Stomach (tissue), 9 donors: Measurements from ENCODE around the gene RPS6KA1. TPM values are rescaled to one million over a fixed set of nuclear protein-coding genes. Genes with fewer than 3 reads are reported as not detected.
A peak's percentile ranks its signal among the peaks of the same experiment; 100 is the strongest.
"Not testable (repeated sequence)": the region's sequence is repeated elsewhere in the genome, so short reads cannot be mapped to it uniquely, and the experiment has no call there.

Experiments used
- DNase-seq, 2 donors: peaks; one replicate each; pipeline versions ENCODE4 v3.0.0 to v3.0.0-alpha.2; 2013 to 2019
- H3K27ac ChIP-seq, 5 donors: fragments of 200-600 bp in 4 of 5; sonication (generic) in 4 of 5; one replicate each; pipeline ENCODE4 v1.5.1; 2013 to 2019; ENCODE audit warnings: mild to moderate bottlenecking in 1 of 5, moderate library complexity in 1 of 5
- H3K27me3 ChIP-seq, 3 donors: fragments of 200-600 bp; sonication (generic); one replicate each; pipeline ENCODE4 v1.5.1; 2017 to 2019; ENCODE audit warnings: mixed run types in 1 of 3
- H3K36me3 ChIP-seq, 4 donors: fragments of 200-600 bp; sonication (generic); 1 replicate in 3 of 4; 2 replicates in 1 of 4; pipeline ENCODE4 v1.5.1; 2016 to 2019
- H3K4me1 ChIP-seq, 4 donors: fragments of 200-600 bp; sonication (generic); one replicate each; pipeline ENCODE4 v1.5.1; 2016 to 2019
- H3K4me3 ChIP-seq, 4 donors: fragments of 200-600 bp; sonication (generic) in 3 of 4; one replicate each; pipeline ENCODE4 v1.5.1; 2016 to 2019; ENCODE audit warnings: mild to moderate bottlenecking in 1 of 4
- H3K9me3 ChIP-seq, 4 donors: fragments of 200-600 bp; sonication (generic); one replicate each; pipeline ENCODE4 v1.5.1; 2016 to 2019
- EP300 ChIP-seq: sonication (generic); formaldehyde crosslinking; IDR thresholded peaks from one replicate; pipeline ENCODE4 v1.6.1; 2017; ENCODE audit warnings: antibody characterized with exemption
- POLR2A ChIP-seq, 4 donors: fragments of 450-650 bp; IDR thresholded peaks; one replicate each; pipeline ENCODE4 v1.6.1; 2016; ENCODE audit warnings: antibody characterized with exemption in 4 of 4, control low read depth in 2 of 4, mild to moderate bottlenecking in 1 of 4, moderate library complexity in 1 of 4
- POLR2AphosphoS5 ChIP-seq, 3 donors: sonication (generic); formaldehyde crosslinking; IDR thresholded peaks; one replicate each; pipeline ENCODE4 v1.6.1; 2016; ENCODE audit warnings: antibody characterized with exemption in 3 of 3
- WGBS, 5 donors: extraction: QIAGEN DNeasy Blood & Tissue Kit in 3 of 5; methylation state at CpG; one replicate each; pipeline versions ENCODE4 v1.1.5 to v1.1.7; 2013 to 2018; 5-methylcytosine and 5-hydroxymethylcytosine counted together
- intact Hi-C: fragments of 100-400 bp; cut with DNase I; formaldehyde crosslinking; loops from one replicate; pipeline ENCODE4 v1.15.1; 2023; ENCODE audit warnings: low total_unique reads
- polyA plus RNA-seq, 3 donors: library from polyadenylated mRNA; stranded (reverse); fragments of 200-250 nt; gene quantifications; one replicate each; pipeline ENCODE4 v1.2.3, GENCODE V29; 2013
- total RNA-seq, 5 donors: library from RNA; depleted of rRNA; stranded (reverse); fragments of >200 nt; gene quantifications; one replicate each; pipeline versions ENCODE4 v1.1.0 to v1.2.3, GENCODE V29; 2014 to 2016
- TF ChIP-seq, protein P1 (sequence below), 7 experiments: fragments of 450-650 bp in 4 of 7; fragments of 200-600 bp in 3 of 7; sonication (generic) in 3 of 7; IDR thresholded peaks; one replicate each; pipeline ENCODE4 v1.5.1; 2016 to 2019; ENCODE audit warnings: antibody characterized with exemption in 7 of 7, control low read depth in 2 of 7, mild to moderate bottlenecking in 1 of 7
- donor health status: healthy with polysubstance abuse.
- donor health status: Bipolar disorder and iron deficiency.
- donor health status: healthy.

RPS6KA1 gene
- total and polyA plus RNA-seq, 8 donors, result 15.2 to 769 (median 34.9) TPM

DNA sequence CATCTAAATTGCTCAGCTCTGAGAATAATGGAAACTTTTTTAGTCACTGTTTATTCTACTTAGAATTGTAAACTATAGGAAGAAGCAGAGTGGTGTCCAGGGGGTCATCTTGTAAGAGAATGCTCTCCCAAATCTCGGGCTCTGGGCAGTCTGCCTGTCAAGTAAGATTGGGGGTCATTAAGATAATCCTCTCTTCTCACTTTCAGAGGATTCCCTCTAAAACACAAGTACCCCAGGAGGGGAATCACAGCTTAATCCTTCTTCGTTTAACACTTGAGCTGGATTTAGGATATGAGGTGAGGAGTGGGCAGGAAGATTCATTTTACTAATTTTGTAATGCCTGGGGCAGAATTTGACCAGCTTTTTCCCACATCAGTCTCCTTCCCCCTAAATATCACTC lies 81.2 kb downstream of the RPS6KA1 start:
- H3K9me3 ChIP-seq, result no peaks in the 10 kb centered on the region
- intact Hi-C loops, result no loop called here
- no peaks in the 10 kb centered on the region for H3K36me3 ChIP-seq
- WGBS, 5 donors, result 35 to 63% (median 51%) methylated on average over 2 of the region's 2 CpGs
- no peak for TF ChIP-seq EP300
- TF ChIP-seq POLR2A (IDR thresholded peaks at IDR 0.05), result no peak
- no peak for TF ChIP-seq POLR2AphosphoS5 (IDR thresholded peaks at IDR 0.05)
- TF ChIP-seq, protein P1, sequence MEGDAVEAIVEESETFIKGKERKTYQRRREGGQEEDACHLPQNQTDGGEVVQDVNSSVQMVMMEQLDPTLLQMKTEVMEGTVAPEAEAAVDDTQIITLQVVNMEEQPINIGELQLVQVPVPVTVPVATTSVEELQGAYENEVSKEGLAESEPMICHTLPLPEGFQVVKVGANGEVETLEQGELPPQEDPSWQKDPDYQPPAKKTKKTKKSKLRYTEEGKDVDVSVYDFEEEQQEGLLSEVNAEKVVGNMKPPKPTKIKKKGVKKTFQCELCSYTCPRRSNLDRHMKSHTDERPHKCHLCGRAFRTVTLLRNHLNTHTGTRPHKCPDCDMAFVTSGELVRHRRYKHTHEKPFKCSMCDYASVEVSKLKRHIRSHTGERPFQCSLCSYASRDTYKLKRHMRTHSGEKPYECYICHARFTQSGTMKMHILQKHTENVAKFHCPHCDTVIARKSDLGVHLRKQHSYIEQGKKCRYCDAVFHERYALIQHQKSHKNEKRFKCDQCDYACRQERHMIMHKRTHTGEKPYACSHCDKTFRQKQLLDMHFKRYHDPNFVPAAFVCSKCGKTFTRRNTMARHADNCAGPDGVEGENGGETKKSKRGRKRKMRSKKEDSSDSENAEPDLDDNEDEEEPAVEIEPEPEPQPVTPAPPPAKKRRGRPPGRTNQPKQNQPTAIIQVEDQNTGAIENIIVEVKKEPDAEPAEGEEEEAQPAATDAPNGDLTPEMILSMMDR (IDR thresholded peaks at IDR 0.05), result no peak
- no peaks in the 10 kb centered on the region for H3K27me3 ChIP-seq
- H3K4me3 ChIP-seq, result no peak overlapping the region
- H3K27ac ChIP-seq, result no peak overlapping the region
- H3K4me1 ChIP-seq, result no peaks in the 10 kb centered on the region
- DNase-seq, result no peak

DNA sequence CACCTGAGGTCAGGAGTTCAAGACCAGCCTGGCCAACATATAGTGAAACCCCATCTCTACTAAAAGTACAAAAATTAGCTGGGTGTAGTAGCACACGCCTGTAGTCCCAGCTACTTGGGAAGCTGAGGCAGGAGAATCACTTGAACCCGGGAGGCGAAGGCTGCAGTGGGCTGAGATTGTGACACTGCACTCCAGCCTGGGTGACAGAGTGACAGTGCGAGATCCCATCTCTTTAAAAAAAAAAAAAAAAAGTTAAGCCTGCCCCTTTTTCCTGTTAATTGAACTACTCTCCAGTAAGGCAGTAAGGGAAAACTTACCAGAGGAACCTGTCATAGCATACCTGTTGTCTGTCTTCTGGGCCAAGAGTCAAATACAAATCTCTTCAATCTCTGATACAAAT lies 83.1 kb downstream of the RPS6KA1 start:
- H3K9me3 ChIP-seq, DNase-seq, H3K4me3 ChIP-seq, H3K27ac ChIP-seq, H3K27me3 ChIP-seq, intact Hi-C loops, H3K36me3 ChIP-seq, H3K4me1 ChIP-seq: not testable (repeated sequence)
- 80 to 96% (median 92%) methylated on average over 4 of the region's 4 CpGs for WGBS, 5 donors

DNA sequence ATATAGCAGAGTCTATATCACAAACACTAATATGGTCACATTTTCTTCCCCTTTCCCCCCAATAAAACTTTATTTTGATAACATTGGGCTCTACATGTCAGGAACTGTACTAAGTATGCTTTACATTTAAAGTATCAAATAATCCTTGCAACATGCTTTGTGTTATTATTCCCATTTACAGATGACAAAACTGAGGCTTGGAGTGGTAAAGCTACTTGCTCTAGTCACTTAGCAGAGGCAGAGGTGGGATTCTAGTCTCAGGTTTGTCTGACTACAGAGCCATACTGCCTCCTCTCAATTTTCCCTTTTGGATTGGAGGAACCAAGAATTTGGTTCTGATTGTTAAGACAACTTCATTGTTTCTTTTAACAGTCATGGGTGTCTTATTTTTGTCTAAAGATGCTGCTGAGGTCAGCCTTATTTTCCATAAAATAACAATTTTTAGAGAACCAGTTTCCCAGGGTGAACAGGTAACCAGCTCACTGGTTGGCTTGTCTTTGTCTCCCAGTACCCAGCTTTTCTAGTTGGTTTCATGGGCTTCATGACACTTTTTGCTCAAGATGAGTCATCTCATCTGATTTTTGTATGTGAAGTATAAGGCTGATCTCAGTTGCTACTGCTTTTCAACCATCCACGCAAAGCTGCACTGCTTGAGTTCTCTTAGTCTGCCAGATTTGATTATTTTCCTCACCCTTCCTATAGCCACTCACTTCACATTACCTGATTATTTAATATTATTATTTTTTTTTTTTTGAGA lies 85.3 kb downstream of the RPS6KA1 start:
- H3K9me3 ChIP-seq, result no peaks in the 10 kb centered on the region
- 91 to 100% (median 100%) methylated on average over 1 of the region's 1 CpG for WGBS, 5 donors
- intact Hi-C loops, result no loop called here
- no peak overlapping the region for H3K4me3 ChIP-seq
- no peaks in the 10 kb centered on the region for H3K36me3 ChIP-seq
- no peak for DNase-seq
- H3K27ac ChIP-seq, result no peak overlapping the region
- no peak for TF ChIP-seq EP300
- TF ChIP-seq, protein P1 (IDR thresholded peaks at IDR 0.05), result no peak
- no peak for TF ChIP-seq POLR2A (IDR thresholded peaks at IDR 0.05)
- no peak for TF ChIP-seq POLR2AphosphoS5 (IDR thresholded peaks at IDR 0.05)
- H3K4me1 ChIP-seq, result peaks cover 9 to 17% (median 15%) of the 10 kb centered on the region in 4 donors
- H3K27me3 ChIP-seq, result no peaks in the 10 kb centered on the region

DNA sequence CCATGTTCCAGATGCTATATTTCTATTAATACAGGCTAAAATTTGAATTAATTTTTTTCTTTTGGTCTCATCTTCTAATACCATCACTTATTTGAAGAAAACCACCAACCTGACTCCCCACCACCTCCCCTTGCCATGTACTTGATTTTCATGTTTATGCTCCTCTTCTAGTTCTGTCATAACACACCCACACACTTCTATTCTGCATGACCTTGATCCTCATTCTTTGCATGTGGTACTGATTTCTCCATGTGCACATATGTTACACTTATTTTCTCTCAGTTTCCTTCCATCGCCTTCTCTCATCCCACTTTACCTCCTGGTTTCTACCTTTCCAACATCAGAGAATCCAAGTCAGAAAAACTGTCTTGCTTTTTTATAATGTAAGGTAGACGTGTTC lies 87.3 kb downstream of the RPS6KA1 start:
- H3K9me3 ChIP-seq, result no peaks in the 10 kb centered on the region
- TF ChIP-seq EP300 (no peak), POLR2AphosphoS5 (IDR thresholded peaks at IDR 0.05) (no peak), POLR2A (IDR thresholded peaks at IDR 0.05) (no peak)
- TF ChIP-seq, protein P1 (IDR thresholded peaks at IDR 0.05), result no peak
- DNase-seq, result no peak
- no peaks in the 10 kb centered on the region for H3K36me3 ChIP-seq
- no peak overlapping the region for H3K27ac ChIP-seq
- H3K4me1 ChIP-seq, result peaks cover 11 to 19% (median 16%) of the 10 kb centered on the region in 4 donors
- H3K27me3 ChIP-seq, result no peaks in the 10 kb centered on the region
- WGBS, 5 donors, result 87 to 97% (median 90%) methylated on average over 2 of the region's 2 CpGs
- no peak overlapping the region for H3K4me3 ChIP-seq
- intact Hi-C loops, result no loop called here

DNA sequence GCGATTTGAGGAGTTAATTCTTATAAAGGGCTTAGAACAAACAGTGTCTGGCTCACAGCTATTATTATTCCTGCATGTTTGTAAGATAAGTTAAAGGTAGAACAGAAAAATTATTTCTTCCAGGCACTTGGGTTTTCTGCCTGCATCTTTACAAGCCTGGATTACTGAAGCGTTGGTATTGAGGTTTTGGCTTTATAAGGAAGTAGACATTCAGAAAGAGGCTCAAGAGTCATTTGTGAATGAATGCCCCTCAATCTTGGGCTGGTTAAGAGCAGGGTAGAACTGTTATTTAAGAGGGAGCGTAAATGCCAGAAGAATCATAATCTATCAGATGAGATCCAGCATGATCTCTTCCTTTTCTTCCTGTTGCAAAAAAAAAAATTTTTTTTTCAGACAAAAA lies 89.0 kb downstream of the RPS6KA1 start:
- TF ChIP-seq, protein P1 (IDR thresholded peaks at IDR 0.05), result no peak
- TF ChIP-seq POLR2AphosphoS5 (IDR thresholded peaks at IDR 0.05) (no peak), EP300 (no peak), POLR2A (IDR thresholded peaks at IDR 0.05) (no peak)
- H3K9me3 ChIP-seq, result no peaks in the 10 kb centered on the region
- H3K4me3 ChIP-seq, result no peak overlapping the region
- peak overlapping the region in 4 of 5 donors; percentile 98 to 100 (median 99) for H3K27ac ChIP-seq
- DNase-seq, result no peak
- H3K27me3 ChIP-seq, result no peaks in the 10 kb centered on the region
- WGBS, 5 donors, result 51 to 64% (median 60%) methylated on average over 3 of the region's 3 CpGs
- H3K4me1 ChIP-seq, result peaks cover 13 to 27% (median 18%) of the 10 kb centered on the region in 4 donors
- intact Hi-C loops, result no loop called here
- no peaks in the 10 kb centered on the region for H3K36me3 ChIP-seq
